GM13976 (cell line): ENCODE measurements around the gene CPSF7.

Experiments
- DNase-seq: peaks from one replicate; pipeline ENCODE4 v3.0.0; 2012; ENCODE audit warnings: low spot score
- in situ Hi-C: fragments of 300-500 bp; cut with MboI; formaldehyde crosslinking; loops from one replicate; pipeline ENCODE4 v1.12.0; 2022; ENCODE audit warnings: low sequenced_read_pairs, mixed read lengths, inconsistent platforms; ENCODE audit not compliant: unreplicated experiment
- TF ChIP-seq, protein P1 (sequence below): IDR thresholded peaks from 2 replicates; pipeline ENCODE4 v1.5.1; 2012; ENCODE audit warnings: borderline replicate concordance, mild to moderate bottlenecking; ENCODE audit not compliant: insufficient read depth; ENCODE audit errors: extremely low read depth, missing control alignments, control extremely low read depth

CPSF7 gene

DNA sequence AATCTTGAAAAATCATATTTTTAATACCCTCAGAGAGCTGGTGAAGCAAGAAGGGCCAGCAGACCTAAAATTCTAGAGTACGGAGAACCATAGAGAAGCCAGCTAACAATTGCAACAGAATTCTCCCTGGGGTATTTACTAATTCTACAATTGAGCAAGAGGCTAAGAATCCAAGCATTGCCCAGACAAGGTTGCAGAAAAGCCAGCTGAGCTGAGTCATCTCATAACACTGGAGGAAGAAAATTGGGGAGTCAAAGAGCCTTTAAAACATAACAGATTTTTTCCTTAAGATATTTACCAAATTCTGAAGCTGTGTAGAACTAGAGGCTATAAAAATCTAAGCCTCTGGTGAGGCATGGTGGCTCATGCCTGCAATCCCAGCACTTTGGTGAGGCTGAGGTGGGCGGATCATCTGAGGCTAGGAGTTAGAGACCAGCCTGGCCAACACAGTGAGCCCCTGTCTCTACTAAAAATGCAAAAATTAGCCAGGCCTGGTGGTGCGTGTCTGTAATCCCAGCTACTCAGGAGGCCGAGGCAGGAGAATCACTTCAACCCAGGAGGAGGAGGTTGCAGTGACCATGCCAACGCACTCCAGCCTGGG, 51.0 kb downstream of the CPSF7 start:
- DNase-seq: no peak
- TF ChIP-seq, protein P1, sequence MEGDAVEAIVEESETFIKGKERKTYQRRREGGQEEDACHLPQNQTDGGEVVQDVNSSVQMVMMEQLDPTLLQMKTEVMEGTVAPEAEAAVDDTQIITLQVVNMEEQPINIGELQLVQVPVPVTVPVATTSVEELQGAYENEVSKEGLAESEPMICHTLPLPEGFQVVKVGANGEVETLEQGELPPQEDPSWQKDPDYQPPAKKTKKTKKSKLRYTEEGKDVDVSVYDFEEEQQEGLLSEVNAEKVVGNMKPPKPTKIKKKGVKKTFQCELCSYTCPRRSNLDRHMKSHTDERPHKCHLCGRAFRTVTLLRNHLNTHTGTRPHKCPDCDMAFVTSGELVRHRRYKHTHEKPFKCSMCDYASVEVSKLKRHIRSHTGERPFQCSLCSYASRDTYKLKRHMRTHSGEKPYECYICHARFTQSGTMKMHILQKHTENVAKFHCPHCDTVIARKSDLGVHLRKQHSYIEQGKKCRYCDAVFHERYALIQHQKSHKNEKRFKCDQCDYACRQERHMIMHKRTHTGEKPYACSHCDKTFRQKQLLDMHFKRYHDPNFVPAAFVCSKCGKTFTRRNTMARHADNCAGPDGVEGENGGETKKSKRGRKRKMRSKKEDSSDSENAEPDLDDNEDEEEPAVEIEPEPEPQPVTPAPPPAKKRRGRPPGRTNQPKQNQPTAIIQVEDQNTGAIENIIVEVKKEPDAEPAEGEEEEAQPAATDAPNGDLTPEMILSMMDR: no peak
- in situ Hi-C loops: no loop called here

DNA sequence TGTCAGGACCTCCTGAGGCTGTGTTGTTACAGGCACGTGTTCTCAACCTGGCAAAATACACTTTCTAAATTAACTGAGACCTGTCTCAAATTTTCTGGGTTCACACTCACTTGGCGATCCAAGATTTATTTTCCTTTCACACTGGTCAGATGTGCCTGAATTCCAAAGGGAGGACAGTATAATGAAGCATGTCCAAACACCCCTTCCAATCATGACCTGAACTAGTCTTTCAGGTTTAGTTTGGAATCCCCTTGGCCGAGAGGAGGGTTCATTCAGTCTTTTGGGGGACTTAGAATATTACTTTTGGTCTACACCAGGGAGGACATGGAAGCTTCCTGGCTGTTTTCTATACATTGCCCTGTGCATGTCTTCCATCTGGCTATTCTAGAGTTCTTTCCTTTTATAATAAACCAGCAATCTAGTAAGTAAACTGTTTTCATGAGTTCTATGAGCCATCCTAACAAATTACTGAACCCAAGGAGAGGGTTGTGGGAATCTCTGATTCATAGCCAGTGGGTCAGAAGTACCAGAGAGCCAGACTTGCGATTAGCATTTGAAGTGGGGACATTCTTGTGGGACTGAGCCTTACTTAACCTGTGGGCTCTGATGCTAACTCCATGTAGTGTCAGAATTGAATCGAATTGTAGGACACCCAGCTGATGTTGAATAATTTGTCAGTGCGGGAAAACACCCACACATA, 52.2 kb downstream of the CPSF7 start:
- TF ChIP-seq, protein P1: no peak
- in situ Hi-C loops: no loop called here

DNA sequence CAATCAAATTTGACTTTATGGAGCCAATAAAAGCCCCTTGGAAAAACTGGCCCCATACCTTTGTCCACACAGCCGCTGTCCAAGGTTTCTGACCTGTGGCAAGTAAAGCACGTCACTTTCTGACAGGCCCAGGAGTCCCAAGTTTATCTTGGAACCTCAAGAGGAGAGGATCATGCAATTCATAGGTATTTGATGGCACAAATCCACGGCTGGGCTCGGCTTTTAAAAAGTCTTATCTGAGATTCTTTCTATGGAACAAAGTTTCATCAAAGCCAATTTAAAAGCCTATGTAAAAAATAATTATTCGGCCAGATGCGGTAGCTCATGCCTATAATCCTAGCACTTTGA, 54.0 kb downstream of the CPSF7 start:
- in situ Hi-C loops: no loop called here
- DNase-seq: no peak
- TF ChIP-seq, protein P1: no peak

More for the DNA sequence above, 52.2 kb downstream of the CPSF7 start:
- DNase-seq: no peak

DNA sequence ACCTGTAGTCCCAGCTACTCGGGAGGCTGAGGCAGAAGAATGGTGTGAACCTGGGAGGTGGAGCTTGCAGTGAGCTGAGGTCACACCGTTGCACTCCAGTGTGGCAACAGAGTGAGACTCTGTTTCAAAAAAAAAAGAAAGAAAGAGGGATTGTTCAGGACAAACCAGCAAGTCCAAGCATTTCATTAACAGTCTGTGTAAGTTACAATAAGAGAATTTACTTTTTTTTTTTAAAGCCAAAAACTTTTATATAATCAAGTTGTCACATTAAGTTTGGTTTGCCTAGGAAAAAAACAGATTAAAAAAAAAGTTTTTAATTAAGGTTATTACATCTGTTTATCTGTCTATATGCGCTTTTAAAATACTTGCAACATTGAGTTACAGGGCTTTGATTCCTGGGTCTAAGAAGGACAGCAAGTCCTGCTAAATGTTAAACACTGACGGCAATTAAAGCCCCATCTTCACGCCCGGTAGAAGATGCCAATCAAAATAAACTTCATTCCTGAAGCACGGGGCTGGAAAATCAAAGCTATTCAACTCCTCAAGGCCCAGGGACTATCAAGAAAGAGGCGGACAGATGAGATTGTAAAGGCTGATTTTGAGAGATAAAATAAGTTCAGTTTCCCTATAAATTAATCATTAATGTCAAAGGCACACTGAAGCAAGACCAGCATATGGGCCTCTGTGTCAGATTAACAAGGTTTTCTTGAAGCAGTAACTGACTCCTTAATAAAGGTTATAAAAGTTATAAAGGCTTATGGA, 56.9 kb downstream of the CPSF7 start:
- TF ChIP-seq, protein P1: no peak
- no peak for DNase-seq
- in situ Hi-C loops: no loop called here

DNA sequence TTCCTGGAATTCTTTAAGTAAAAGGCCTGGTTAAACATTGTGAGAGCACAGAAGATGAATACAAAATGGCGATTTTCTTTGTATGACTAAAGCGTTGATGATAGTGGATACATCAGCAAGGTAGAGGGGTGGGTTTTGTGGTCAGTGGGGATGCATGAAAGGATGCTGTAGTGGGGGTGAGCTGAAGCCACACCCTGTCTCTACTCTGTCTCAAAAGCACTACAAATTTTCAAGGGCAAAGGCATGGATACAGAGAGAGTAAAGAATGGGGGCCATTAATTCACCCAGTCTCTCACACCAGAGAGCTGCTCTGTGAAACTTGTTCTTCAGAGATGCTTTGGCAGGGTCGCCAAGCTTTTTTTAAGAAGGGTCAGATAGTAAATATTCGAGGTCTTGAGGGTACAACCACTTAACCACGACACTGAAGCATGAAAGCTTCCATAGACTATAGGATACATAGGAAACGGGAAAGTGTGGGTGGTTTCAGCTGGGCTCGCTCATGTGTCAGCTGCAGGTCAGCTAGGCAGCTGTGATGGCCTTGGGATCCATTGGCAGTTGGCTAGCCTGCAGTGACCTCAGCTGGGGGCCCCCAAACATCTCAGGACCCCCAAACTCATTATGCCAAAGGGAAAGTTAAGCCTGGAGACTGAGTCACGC, 59.3 kb downstream of the CPSF7 start:
- TF ChIP-seq, protein P1: no peak
- in situ Hi-C loops: no loop called here
- DNase-seq: no peak

DNA sequence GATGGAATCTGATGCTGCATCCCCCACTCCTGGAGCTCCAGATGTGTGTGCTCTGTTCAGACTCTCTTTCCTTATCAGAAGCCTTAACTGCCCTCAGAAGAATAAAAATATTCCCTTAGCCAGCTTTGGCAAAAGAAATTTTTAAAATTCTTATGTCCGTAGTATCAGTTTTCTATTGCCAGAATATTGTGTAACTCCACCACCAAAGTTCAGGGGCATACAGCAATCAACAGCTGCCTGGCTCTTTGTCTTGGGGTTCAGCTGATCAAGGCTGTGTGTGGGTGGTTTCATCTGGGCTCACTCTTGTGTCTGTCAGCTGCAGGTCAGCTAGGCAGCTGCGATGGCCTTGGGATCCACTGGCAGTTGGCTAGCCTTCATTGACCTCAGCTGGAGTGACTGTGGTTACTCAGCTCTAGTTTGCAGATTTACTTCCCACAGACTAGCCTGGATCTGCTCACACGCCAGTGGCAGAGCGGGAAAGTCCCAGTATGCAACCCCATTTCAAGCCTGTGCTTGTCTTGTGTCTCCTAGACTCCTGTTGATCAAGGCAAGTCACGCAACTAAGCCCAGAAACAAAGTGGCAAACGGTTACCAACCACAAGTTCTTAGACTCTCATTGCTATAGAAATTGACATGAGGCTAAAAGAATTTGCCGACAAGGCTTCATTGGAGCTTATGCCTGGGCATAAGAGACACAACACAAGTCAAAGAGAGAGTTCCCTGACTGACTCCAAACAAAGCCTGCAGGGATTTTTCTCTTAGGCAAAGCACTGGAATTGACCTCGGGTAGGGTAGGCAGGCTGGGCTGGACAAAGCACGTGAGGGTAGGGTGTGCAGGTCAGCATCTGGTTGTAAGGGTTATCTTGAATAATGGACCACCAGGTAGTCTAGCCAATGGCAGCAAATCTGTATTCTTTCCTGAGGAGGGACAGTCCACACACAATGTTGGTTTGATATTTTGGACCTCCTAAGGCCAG, 60.1 kb downstream of the CPSF7 start:
- in situ Hi-C loops: no loop called here
- DNase-seq: no peak

More for the DNA sequence above, 60.1 kb downstream of the CPSF7 start:
- TF ChIP-seq, protein P1: no peak
